K562 (cell line): ENCODE measurements around the gene NUP107. TPM values are rescaled to one million over a fixed set of nuclear protein-coding genes. Genes with fewer than 3 reads are reported as not detected.

Source experiments
- ATAC-seq: fragments of 200-7000 bp; cut with Tn5 transposase; 3 replicates; pipeline ENCODE4 v1.9.1; 2020; ENCODE audit warnings: moderate library complexity
- BruUV-seq: library from RNA; stranded (reverse); fragments of 400-500 nt; replicated peaks from 2 replicates; lab custom pipeline; 2021; lab: Mats Ljungman, UMichigan
- CTCF ChIA-PET: fragments of 300-600 bp; formaldehyde crosslinking; extraction: SDS; loops from one replicate; lab custom pipeline; 2021; ENCODE audit warnings: low intra/inter-chr PET ratio; lab: Yijun Ruan, JAX
- POLR2A ChIA-PET: fragments of 300-600, 350-650 bp; sonication (Branson Sonifier 250); formaldehyde crosslinking; extraction: SDS; loops from one replicate; lab custom pipeline; 2021; ENCODE audit warnings: antibody characterized with exemption, inconsistent platforms; lab: Yijun Ruan, JAX
- DNase-seq, 4 experiments: peaks; one replicate each; pipeline versions ENCODE4 v3.0.0 to v3.0.0-alpha.2; 2011 to 2018; ENCODE audit warnings: low spot score in 3 of 4, mixed read lengths in 3 of 4; ENCODE audit errors: extremely low read depth in 1 of 4
- FAIRE-seq: peaks from 2 replicates; lab custom pipeline; 2011; peaks lifted over from hg19 to GRCh38; lab: Jason Lieb, UNC
- H2AFZ ChIP-seq: 2 replicates; pipeline ENCODE4 v1.6.0; 2011; ENCODE audit warnings: low read depth, low read length, control low read depth, inconsistent platforms
- H3K27ac ChIP-seq: fragments of 200-600 bp; 3 replicates; pipeline ENCODE4 v1.8.0; 2011; ENCODE audit warnings: low read depth, mild to moderate bottlenecking, control low read depth, inconsistent platforms, low read length, moderate library complexity, mixed read lengths; ENCODE audit errors: extremely low read depth
- H3K27me3 ChIP-seq, 2 experiments: fragments of 300-600 bp in 1 of 2; 2 replicates in 1 of 2; 3 replicates in 1 of 2; pipeline versions ENCODE4 v1.6.0 to v1.8.0; 2011; ENCODE audit warnings: inconsistent platforms in 2 of 2, low read length in 2 of 2, mild to moderate bottlenecking in 1 of 2, mixed read lengths in 1 of 2, moderate library complexity in 1 of 2; ENCODE audit not compliant: control insufficient read depth in 2 of 2, insufficient read depth in 2 of 2
- H3K36me3 ChIP-seq: fragments of 300-600 bp; 3 replicates; pipeline ENCODE4 v1.8.0; 2011; ENCODE audit warnings: mild to moderate bottlenecking, low read length, inconsistent platforms; ENCODE audit not compliant: control insufficient read depth, insufficient read depth
- H3K4me1 ChIP-seq, 2 experiments: fragments of 200-600 bp in 1 of 2; replicated peaks in 1 of 2; 2 replicates in 1 of 2; 3 replicates in 1 of 2; pipeline versions ENCODE4 v1.5.1 to v1.8.0; 2011; ENCODE audit warnings: inconsistent platforms in 2 of 2, low read length in 2 of 2, mild to moderate bottlenecking in 1 of 2, mixed read lengths in 1 of 2, moderate library complexity in 1 of 2; ENCODE audit not compliant: control insufficient read depth in 2 of 2, insufficient read depth in 2 of 2
- H3K4me2 ChIP-seq: 2 replicates; pipeline ENCODE4 v1.6.1; 2011; ENCODE audit warnings: low read length, control low read depth, inconsistent platforms, mixed read lengths; ENCODE audit not compliant: insufficient read depth
- H3K4me3 ChIP-seq: fragments of 200-600 bp; sonication (generic), shearing (Covaris generic); 2 replicates; pipeline ENCODE4 v1.5.1; 2016; ENCODE audit warnings: control low read depth, inconsistent platforms
- H3K79me2 ChIP-seq: fragments of 200-600 bp; 3 replicates; pipeline ENCODE4 v1.8.0; 2011; ENCODE audit warnings: low read length, inconsistent platforms; ENCODE audit not compliant: control insufficient read depth, insufficient read depth
- H3K9ac ChIP-seq, 2 experiments: 2 replicates each; pipeline versions ENCODE4 v1.6.0 to v1.6.1; 2011; ENCODE audit warnings: low read depth in 2 of 2, low read length in 2 of 2, control low read depth in 1 of 2, inconsistent platforms in 1 of 2, mild to moderate bottlenecking in 1 of 2, mixed read lengths in 1 of 2; ENCODE audit not compliant: insufficient read depth in 1 of 2
- H3K9me1 ChIP-seq: one replicate; pipeline ENCODE4 v1.6.0; 2011; ENCODE audit warnings: inconsistent platforms, mild to moderate bottlenecking, low read length, moderate library complexity; ENCODE audit not compliant: control insufficient read depth, insufficient read depth
- H3K9me3 ChIP-seq: replicated peaks from 2 replicates; pipeline ENCODE4 v1.5.1; 2011; ENCODE audit warnings: low read depth, low read length, inconsistent platforms; ENCODE audit not compliant: control insufficient read depth, insufficient read depth
- H4K20me1 ChIP-seq: replicated peaks from 2 replicates; pipeline ENCODE4 v1.6.1; 2011; ENCODE audit warnings: low read length, inconsistent platforms, mixed read lengths; ENCODE audit not compliant: control insufficient read depth, insufficient read depth
- CBX8 ChIP-seq: fragments of 200-600 bp; sonication (generic); IDR thresholded peaks from 2 replicates; pipeline ENCODE4 v1.6.1; 2012; ENCODE audit warnings: borderline replicate concordance, mixed run types, low read depth, mild to moderate bottlenecking, moderate library complexity, mixed read lengths, low read length, control low read depth, inconsistent platforms; ENCODE audit not compliant: poor library complexity, severe bottlenecking; ENCODE audit errors: extremely low read depth
- ELF1 ChIP-seq: fragments of 200-800 bp; sonication (Bioruptor generic); IDR thresholded peaks from 2 replicates; pipeline ENCODE4 v1.6.1; 2016; ENCODE audit warnings: missing genetic modification characterization, missing compliant biosample characterization
- GATA2 ChIP-seq: sonication (generic); formaldehyde crosslinking; IDR thresholded peaks from 2 replicates; pipeline ENCODE4 v1.4.0; 2020; ENCODE audit warnings: mild to moderate bottlenecking, missing genetic modification reagents
- KLF10 ChIP-seq: fragments of 250-450 bp; sonication (Bioruptor Pico); IDR thresholded peaks from 2 replicates; pipeline ENCODE4 v1.6.1; 2021; ENCODE audit warnings: matching md5 sums
- MYC ChIP-seq, 2 experiments: fragments of 250-450 bp in 1 of 2; sonication (Bioruptor Pico) in 1 of 2; IDR thresholded peaks; 2 replicates each; pipeline versions ENCODE4 v1.5.1 to v1.6.1; 2012 to 2021; ENCODE audit warnings: low read depth in 2 of 2, borderline replicate concordance in 1 of 2, improper control_type of control experiment in 1 of 2, low read length in 1 of 2, mild to moderate bottlenecking in 1 of 2, moderate library complexity in 1 of 2
- PCBP1 ChIP-seq: fragments of 200-400 bp; formaldehyde crosslinking; IDR thresholded peaks from 2 replicates; pipeline ENCODE4 v1.6.1; 2018; ENCODE audit warnings: mild to moderate bottlenecking, low read depth, low read length; ENCODE audit not compliant: poor library complexity, severe bottlenecking
- SIRT6 ChIP-seq: IDR thresholded peaks from one replicate; pipeline ENCODE4 v1.6.1; 2012; ENCODE audit warnings: low read depth, mild to moderate bottlenecking, control low read depth, inconsistent platforms, low read length, moderate library complexity
- TGIF2 ChIP-seq: sonication (generic); formaldehyde crosslinking; IDR thresholded peaks from 2 replicates; pipeline ENCODE4 v1.8.1; 2022; ENCODE audit warnings: mild to moderate bottlenecking, missing genetic modification reagents, moderate library complexity
- THAP7 ChIP-seq: fragments of 250-450 bp; sonication (Bioruptor Pico); IDR thresholded peaks from 2 replicates; pipeline ENCODE4 v1.5.0; 2021
- ZBTB34 ChIP-seq: fragments of 250-450 bp; sonication (Bioruptor Pico); IDR thresholded peaks from 2 replicates; pipeline ENCODE4 v1.8.0; 2021; ENCODE audit warnings: mild to moderate bottlenecking, moderate library complexity
- ZBTB49 ChIP-seq: sonication (generic); formaldehyde crosslinking; IDR thresholded peaks from 2 replicates; pipeline ENCODE4 v1.8.0; 2022; ENCODE audit warnings: missing genetic modification reagents, mild to moderate bottlenecking, borderline replicate concordance
- ZFP1 ChIP-seq: fragments of 450-650 bp; formaldehyde crosslinking; IDR thresholded peaks from 2 replicates; pipeline ENCODE4 v1.4.0; 2020; ENCODE audit warnings: mild to moderate bottlenecking, mixed read lengths
- ZFX ChIP-seq: sonication (generic); formaldehyde crosslinking; IDR thresholded peaks from 2 replicates; pipeline ENCODE4 v1.8.0; 2022; ENCODE audit warnings: mild to moderate bottlenecking, missing genetic modification reagents, moderate library complexity
- WGBS: fragments of 100-300 bp; shearing (Covaris generic); methylation state at CpG from one replicate; pipeline ENCODE4 v1.1.6; 2016; ENCODE audit warnings: low coverage, mixed read lengths; ENCODE audit not compliant: insufficient coverage; ENCODE audit errors: missing lambda C conversion rate; 5-methylcytosine and 5-hydroxymethylcytosine counted together
- in situ Hi-C: fragments of 300-500 bp; cut with MboI; formaldehyde crosslinking; loops from 4 replicates; pipeline ENCODE4 v1.15.0; 2018; ENCODE audit warnings: inconsistent platforms, mixed read lengths
- intact Hi-C: fragments of 100-400 bp; cut with micrococcal nuclease; formaldehyde crosslinking; loops from 2 replicates; pipeline ENCODE4 v1.14.2; 2022
- polyA plus RNA-seq, 8 experiments: library from polyadenylated mRNA; depleted of rRNA in 4 of 8; stranded (reverse) in 5 of 8; unstranded in 3 of 8; fragments of >200 nt; fragmentation: Nextera tagmentation in 2 of 8; fragmentation: Illumina TruSeq in 1 of 8; extraction: Ambion mirVana in 2 of 8; extraction: Trizol in 1 of 8; gene quantifications; 2 replicates each; pipeline versions ENCODE4 v1.2.1 to v1.2.3, GENCODE V29; 2011 to 2014; ENCODE audit warnings: inconsistent platforms in 1 of 8, missing spikeins in 1 of 8
- total RNA-seq, 7 experiments: library from RNA; depleted of rRNA in 6 of 7; stranded (reverse); fragments of >200 nt in 6 of 7; fragmentation: Illumina TruSeq in 2 of 7; extraction: Trizol in 2 of 7; gene quantifications; 2 replicates each; pipeline versions ENCODE4 v1.2.1 to v1.2.3, GENCODE V29; 2011 to 2021; ENCODE audit warnings: low replicate concordance in 1 of 7

Gene NUP107
- total and polyA plus RNA-seq, 9 of the 15 experiments (the other 6 are each of a cell fraction or from before 2014, with no cell fraction given) = 129 to 277 (median 199) TPM

GRCh38 chr12:68745376-68745903 is 58.7 kb downstream of the NUP107 start (continued):
- TF ChIP-seq SIRT6 = no peak
- 0 out of 2 replicates have a peak, but pooled peaks have one; percentile 7 for TF ChIP-seq ZBTB34 (CRISPR knock-in tag)

GRCh38 chr12:68745904-68746571 is 59.3 kb downstream of the NUP107 start, which contains the start of gene SLC35E3:
Gene SLC35E3 (plus strand): TSS chr12:68746176. CDS start chr12:68746378, 202 bp downstream.
- intact Hi-C loops = loop anchor here (1.0 kb wide), 1 partner anchor 61 kb away; no protein-coding TSS in a partner anchor
- no peak for TF ChIP-seq ZFP1 (CRISPR knock-in tag)
- peak; percentile 77 for TF ChIP-seq ELF1
- TF ChIP-seq MYC (IDR thresholded peaks at IDR 0.05; ENCODE audit: low read depth, low read length) = peak; percentile 86
- peak; percentile 71; the same call in 1 of the 2 replicates for TF ChIP-seq MYC (CRISPR knock-in tag; IDR thresholded peaks at IDR 0.05; ENCODE audit: borderline replicate concordance, low read depth)
- TF ChIP-seq THAP7 (CRISPR knock-in tag) = no peak
- TF ChIP-seq PCBP1 = no peak
- TF ChIP-seq TGIF2 = no peak
- TF ChIP-seq ZFX = peak; percentile 84
- TF ChIP-seq CBX8 = no peak
- TF ChIP-seq KLF10 (CRISPR knock-in tag) = no peak
- no peak for TF ChIP-seq GATA2
- peak; percentile 32; the same call in 1 of the 2 replicates for TF ChIP-seq ZBTB49 (CRISPR knock-in tag)

More at GRCh38 chr12:68745904-68746571, 59.3 kb downstream of the NUP107 start, which contains the start of gene SLC35E3:
- no peaks in the 10 kb centered on the region for H3K27me3 ChIP-seq
- under 1% methylated on average over 50 of the region's 52 CpGs for WGBS
- H3K4me3 ChIP-seq = peak within 1 kb of the TSS; percentile 66
- peak; percentile 95 to 97 (median 96) for DNase-seq
- H3K27ac ChIP-seq = peak within 1 kb of the TSS; percentile 62
- ChIA-PET POLR2A (interaction anchor here (0.6 to 2.3 kb wide), 14 partner anchors 9 to 1163 kb away, joined by 3 to 21 read pairs (median 4); partner anchors contain the start of genes MDM2, NUP107 and RAP1B), CTCF (no interaction called here)
- ATAC-seq = peak; percentile 98
- peak; percentile 93 for FAIRE-seq
- no peaks in the 10 kb centered on the region for H3K9me3 ChIP-seq
- no peaks in the 10 kb centered on the region for H4K20me1 ChIP-seq
- in situ Hi-C loops = no loop called here
- peak within 1 kb of the TSS; percentile 81 for H2AFZ ChIP-seq
- H3K79me2 ChIP-seq = peaks cover 19% of the 10 kb centered on the region
- H3K36me3 ChIP-seq = peaks cover 29% of the 10 kb centered on the region
- BruUV-seq = TSS peak; percentile 45
- H3K9me1 ChIP-seq = no peaks in the 10 kb centered on the region
- peak within 1 kb of the TSS; percentile 76 to 96 for H3K9ac ChIP-seq
- peaks cover 2 to 7% of the 10 kb centered on the region in 2 experiments; a peak in 2 of 5 replicates for H3K4me1 ChIP-seq
- H3K4me2 ChIP-seq = peak within 1 kb of the TSS; percentile 94
